ENCODE results near the gene PIP4K2A.

PIP4K2A gene

GRCh38 chr10:22589851-22590514 lies 124.4 kb downstream of the PIP4K2A start:
- Histone ChIP-seq H3F3A (ENCODE audit: insufficient read depth) (no peaks in the 10 kb centered on the region), H3K27me3 (ENCODE audit: low read length) (no peaks in the 10 kb centered on the region), H3K4me3 (ENCODE audit: insufficient read depth, low read length, poor library complexity, severe bottlenecking) (no peak overlapping the region), H3K27ac (ENCODE audit: low read depth, low read length) (no peak overlapping the region), H3K9me3 (ENCODE audit: insufficient read depth, low read length) (no peaks in the 10 kb centered on the region), H3K79me2 (ENCODE audit: insufficient read depth, low read length) (no peaks in the 10 kb centered on the region), H3K9ac (ENCODE audit: low read length) (no peak overlapping the region), H3K4me2 (ENCODE audit: low read depth, low read length, poor library complexity, severe bottlenecking) (no peak overlapping the region), H3K9me2 (replicated peaks; ENCODE audit: insufficient read depth, low read length) (no peaks in the 10 kb centered on the region), H3K36me3 (ENCODE audit: low read length) (no peaks in the 10 kb centered on the region), H2AFZ (ENCODE audit: low read depth, low read length, severe bottlenecking) (no peak overlapping the region), H4K20me1 (ENCODE audit: low read depth, low read length) (no peaks in the 10 kb centered on the region)
- TF ChIP-seq EZH2phosphoT487 (conservative IDR thresholded peaks at IDR 0.05; ENCODE audit: low read length): no peak
- TF ChIP-seq CTCF (IDR thresholded peaks at IDR 0.05; ENCODE audit: insufficient read depth, low read length, poor library complexity, severe bottlenecking): no peak

- H3K4me3 ChIP-seq (ENCODE audit: insufficient read depth, low read length, poor library complexity, severe bottlenecking): no peak overlapping the region
- no peaks in the 10 kb centered on the region for H4K20me1 ChIP-seq (ENCODE audit: low read depth, low read length)
- H3K9me3 ChIP-seq (ENCODE audit: insufficient read depth, low read length): no peaks in the 10 kb centered on the region
- TF ChIP-seq CTCF (IDR thresholded peaks at IDR 0.05; ENCODE audit: insufficient read depth, low read length, poor library complexity, severe bottlenecking): no peak
- TF ChIP-seq EZH2phosphoT487 (conservative IDR thresholded peaks at IDR 0.05; ENCODE audit: low read length): no peak
- H3K79me2 ChIP-seq (ENCODE audit: insufficient read depth, low read length): no peaks in the 10 kb centered on the region
- H3K27ac ChIP-seq (ENCODE audit: low read depth, low read length): no peak overlapping the region
- no peak overlapping the region for H3K4me2 ChIP-seq (ENCODE audit: low read depth, low read length, poor library complexity, severe bottlenecking)
- H2AFZ ChIP-seq (ENCODE audit: low read depth, low read length, severe bottlenecking): no peak overlapping the region
- H3K9ac ChIP-seq (ENCODE audit: low read length): no peak overlapping the region
- no peaks in the 10 kb centered on the region for H3K27me3 ChIP-seq (ENCODE audit: low read length)
- H3F3A ChIP-seq (ENCODE audit: insufficient read depth): no peaks in the 10 kb centered on the region
- H3K9me2 ChIP-seq (replicated peaks; ENCODE audit: insufficient read depth, low read length): no peaks in the 10 kb centered on the region
- no peaks in the 10 kb centered on the region for H3K36me3 ChIP-seq (ENCODE audit: low read length)
Measured at GRCh38 chr10:22588462-22588861, 125.9 kb downstream of the PIP4K2A start.

- H3K36me3 ChIP-seq (ENCODE audit: low read length): no peaks in the 10 kb centered on the region
Measured at GRCh38 chr10:22583683-22584082, 130.7 kb downstream of the PIP4K2A start.

More at GRCh38 chr10:22583683-22584082, 130.7 kb downstream of the PIP4K2A start:
- TF ChIP-seq CTCF (IDR thresholded peaks at IDR 0.05; ENCODE audit: insufficient read depth, low read length, poor library complexity, severe bottlenecking): no peak
- no peak for TF ChIP-seq EZH2phosphoT487 (conservative IDR thresholded peaks at IDR 0.05; ENCODE audit: low read length)
- H3K27ac ChIP-seq (ENCODE audit: low read depth, low read length): no peak overlapping the region
- H2AFZ ChIP-seq (ENCODE audit: low read depth, low read length, severe bottlenecking): no peak overlapping the region
- H3F3A ChIP-seq (ENCODE audit: insufficient read depth): no peaks in the 10 kb centered on the region
- H3K9me2 ChIP-seq (replicated peaks; ENCODE audit: insufficient read depth, low read length): no peaks in the 10 kb centered on the region
- H3K27me3 ChIP-seq (ENCODE audit: low read length): no peaks in the 10 kb centered on the region
- H4K20me1 ChIP-seq (ENCODE audit: low read depth, low read length): no peaks in the 10 kb centered on the region
- H3K9me3 ChIP-seq (ENCODE audit: insufficient read depth, low read length): no peaks in the 10 kb centered on the region
- H3K4me2 ChIP-seq (ENCODE audit: low read depth, low read length, poor library complexity, severe bottlenecking): no peak overlapping the region
- H3K4me3 ChIP-seq (ENCODE audit: insufficient read depth, low read length, poor library complexity, severe bottlenecking): no peak overlapping the region
- no peak overlapping the region for H3K9ac ChIP-seq (ENCODE audit: low read length)
- no peaks in the 10 kb centered on the region for H3K79me2 ChIP-seq (ENCODE audit: insufficient read depth, low read length)
